Right lobe of liver (tissue), 4 donors: ENCODE results near the gene SREBF2.

ENCODE experiments used
- POLR2A ChIP-seq: fragments of 450-650 bp; IDR thresholded peaks from one replicate; pipeline ENCODE4 v1.6.1; 2017; ENCODE audit warnings: antibody characterized with exemption, mild to moderate bottlenecking
- TF ChIP-seq, protein P1 (sequence below), 4 donors: fragments of 200-600 bp in 3 of 4; fragments of 450-650 bp in 1 of 4; IDR thresholded peaks; one replicate each; pipeline versions ENCODE4 v1.5.1 to v1.8.0; 2016 to 2022; ENCODE audit warnings: antibody characterized with exemption in 4 of 4, mild to moderate bottlenecking in 2 of 4
- donor health status: DM: no; HTN: no; CAD: no.
- donor health status: DM: no; HTN: no; CAD: no.
- donor health status: DM: no; HTN: yes; CAD: no.

DNA sequence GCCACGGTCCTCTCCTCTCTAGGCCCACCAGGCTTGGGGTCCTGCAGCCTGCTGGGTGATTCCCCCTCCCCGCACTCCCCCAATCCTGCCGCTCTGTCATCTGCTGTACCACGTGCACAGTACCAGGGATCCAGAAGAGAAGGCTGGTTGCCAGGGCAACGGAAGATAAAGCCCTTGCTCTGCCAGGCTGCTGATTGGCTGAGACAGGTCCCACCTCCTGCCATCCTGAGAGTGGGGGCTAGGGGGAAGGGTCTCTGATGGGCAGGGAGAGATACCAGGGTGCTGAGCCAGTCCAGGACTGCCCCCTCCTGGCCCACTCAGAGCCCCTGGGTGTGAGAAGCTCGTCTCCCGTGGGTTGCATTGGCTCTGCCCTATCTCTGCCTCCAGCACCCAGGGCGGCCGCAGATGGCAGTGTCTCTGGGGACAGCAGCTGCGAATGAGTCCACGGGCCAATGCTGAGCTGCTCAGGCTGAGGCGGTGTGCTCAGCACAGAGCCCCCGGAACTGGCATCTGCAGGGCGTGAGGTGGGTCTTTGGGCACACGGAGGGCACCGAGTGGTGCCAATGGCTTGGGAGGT, 119.1 kb downstream of the SREBF2 start, which contains the start of gene SMIM45:
- TF ChIP-seq, protein P1, sequence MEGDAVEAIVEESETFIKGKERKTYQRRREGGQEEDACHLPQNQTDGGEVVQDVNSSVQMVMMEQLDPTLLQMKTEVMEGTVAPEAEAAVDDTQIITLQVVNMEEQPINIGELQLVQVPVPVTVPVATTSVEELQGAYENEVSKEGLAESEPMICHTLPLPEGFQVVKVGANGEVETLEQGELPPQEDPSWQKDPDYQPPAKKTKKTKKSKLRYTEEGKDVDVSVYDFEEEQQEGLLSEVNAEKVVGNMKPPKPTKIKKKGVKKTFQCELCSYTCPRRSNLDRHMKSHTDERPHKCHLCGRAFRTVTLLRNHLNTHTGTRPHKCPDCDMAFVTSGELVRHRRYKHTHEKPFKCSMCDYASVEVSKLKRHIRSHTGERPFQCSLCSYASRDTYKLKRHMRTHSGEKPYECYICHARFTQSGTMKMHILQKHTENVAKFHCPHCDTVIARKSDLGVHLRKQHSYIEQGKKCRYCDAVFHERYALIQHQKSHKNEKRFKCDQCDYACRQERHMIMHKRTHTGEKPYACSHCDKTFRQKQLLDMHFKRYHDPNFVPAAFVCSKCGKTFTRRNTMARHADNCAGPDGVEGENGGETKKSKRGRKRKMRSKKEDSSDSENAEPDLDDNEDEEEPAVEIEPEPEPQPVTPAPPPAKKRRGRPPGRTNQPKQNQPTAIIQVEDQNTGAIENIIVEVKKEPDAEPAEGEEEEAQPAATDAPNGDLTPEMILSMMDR (IDR thresholded peaks at IDR 0.05): no peak
- TF ChIP-seq POLR2A: no peak
